Prostate gland (tissue), 2 donors: ENCODE data around the gene BACH1. TPM values are rescaled to one million over a fixed set of nuclear protein-coding genes. Genes with fewer than 3 reads are reported as not detected.

Source experiments
- DNase-seq: peaks from one replicate; pipeline ENCODE4 v3.0.0-alpha.2; 2019; ENCODE audit warnings: low spot score
- H3K27ac ChIP-seq, 2 donors: fragments of 200-600 bp; sonication (generic); 2 replicates each; pipeline ENCODE4 v1.5.1; 2017 to 2019
- H3K27me3 ChIP-seq: fragments of 200-600 bp; sonication (generic); replicated peaks from 2 replicates; pipeline ENCODE4 v1.5.1; 2019; ENCODE audit not compliant: insufficient read depth
- H3K36me3 ChIP-seq, 2 donors: fragments of 200-600 bp; sonication (generic); 1 replicate in 1 of 2; 2 replicates in 1 of 2; pipeline versions ENCODE4 v1.5.1 to v1.8.1; 2017 to 2019
- H3K4me1 ChIP-seq: fragments of 200-600 bp; sonication (generic); replicated peaks from 2 replicates; pipeline ENCODE4 v1.5.1; 2019
- H3K4me3 ChIP-seq, 2 donors: fragments of 200-600 bp; sonication (generic); 2 replicates each; pipeline ENCODE4 v1.5.1; 2017 to 2019
- H3K9me3 ChIP-seq: fragments of 200-600 bp; sonication (generic); 2 replicates; pipeline ENCODE4 v1.5.1; 2017
- CTCF ChIP-seq, 4 experiments: fragments of 200-600 bp in 2 of 4; fragments of 450-650 bp in 2 of 4; sonication (generic) in 2 of 4; IDR thresholded peaks; 1 replicate in 3 of 4; 2 replicates in 1 of 4; pipeline ENCODE4 v1.5.1; 2016 to 2019; ENCODE audit warnings: antibody characterized with exemption in 4 of 4, mild to moderate bottlenecking in 2 of 4, moderate library complexity in 2 of 4
- POLR2A ChIP-seq: fragments of 450-650 bp; IDR thresholded peaks from one replicate; pipeline ENCODE4 v1.6.1; 2016; ENCODE audit warnings: antibody characterized with exemption, mild to moderate bottlenecking
- POLR2AphosphoS5 ChIP-seq: sonication (generic); formaldehyde crosslinking; IDR thresholded peaks from one replicate; pipeline ENCODE4 v1.6.1; 2017; ENCODE audit warnings: antibody characterized with exemption
- WGBS: methylation state at CpG from one replicate; pipeline ENCODE4 v1.1.5; 2018; 5-methylcytosine and 5-hydroxymethylcytosine counted together
- intact Hi-C: fragments of 100-400 bp; cut with DNase I; formaldehyde crosslinking; loops from one replicate; pipeline ENCODE4 v1.14.2; 2022
- total RNA-seq, 2 donors: library from RNA; depleted of rRNA; stranded (reverse); fragments of >200 nt; gene quantifications; one replicate each; pipeline ENCODE4 v1.1.0, GENCODE V29; 2016

The BACH1 gene
- total RNA-seq, 2 donors from 2014 or later = 42.4 to 46.2 TPM

GRCh38 chr21:29362758-29363157 lies 64.0 kb downstream of the BACH1 start:
- WGBS = 97% methylated on average over 3 of the region's 3 CpGs
- intact Hi-C loops = no loop called here
- no peaks in the 10 kb centered on the region for H3K9me3 ChIP-seq
- TF ChIP-seq CTCF (IDR thresholded peaks at IDR 0.05) (no peak), POLR2AphosphoS5 (no peak), POLR2A (no peak)
- no peaks in the 10 kb centered on the region for H3K36me3 ChIP-seq
- H3K27me3 ChIP-seq = no peaks in the 10 kb centered on the region
- no peak overlapping the region for H3K4me3 ChIP-seq
- no peak overlapping the region for H3K27ac ChIP-seq
- no peak for DNase-seq
- H3K4me1 ChIP-seq = no peaks in the 10 kb centered on the region

DNA sequence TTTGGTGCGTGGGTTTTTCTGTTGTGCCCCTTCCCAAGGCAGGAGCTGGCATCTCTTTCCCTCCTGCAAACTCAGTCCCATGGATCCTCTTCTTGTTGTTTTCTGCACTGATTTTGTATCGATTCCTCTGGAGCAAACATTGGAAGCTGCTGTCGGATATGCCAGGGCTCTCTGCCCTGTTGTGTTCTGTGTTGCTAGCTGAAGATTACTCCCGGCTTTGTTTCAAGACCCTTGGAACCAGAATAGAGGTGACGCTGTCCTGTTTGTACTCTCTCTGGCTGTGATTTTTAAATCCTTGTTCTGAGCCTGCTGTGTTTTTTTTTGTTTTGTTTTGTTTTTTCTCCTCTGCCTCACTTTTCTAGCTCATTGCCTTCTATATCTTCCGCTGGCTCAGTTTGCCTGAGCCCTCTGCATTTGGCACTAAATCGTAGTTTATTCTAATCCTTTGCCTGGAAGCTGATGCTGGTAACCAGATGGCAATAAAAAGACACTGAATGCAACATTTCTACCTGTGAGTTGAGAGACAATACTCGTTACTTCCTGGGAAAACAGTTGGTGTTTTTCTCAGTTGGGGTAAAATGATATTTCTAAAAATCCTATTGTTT lies 67.0 kb downstream of the BACH1 start:
- WGBS = 76% methylated on average over 8 of the region's 8 CpGs
- Histone ChIP-seq H3K4me1 (no peaks in the 10 kb centered on the region), H3K27me3 (no peaks in the 10 kb centered on the region), H3K9me3 (no peaks in the 10 kb centered on the region), H3K4me3 (no peak overlapping the region), H3K36me3 (no peaks in the 10 kb centered on the region), H3K27ac (no peak overlapping the region)
- no peak for TF ChIP-seq POLR2A
- TF ChIP-seq POLR2AphosphoS5 = no peak
- no peak for TF ChIP-seq CTCF (IDR thresholded peaks at IDR 0.05)
- intact Hi-C loops = no loop called here
- DNase-seq = no peak

DNA sequence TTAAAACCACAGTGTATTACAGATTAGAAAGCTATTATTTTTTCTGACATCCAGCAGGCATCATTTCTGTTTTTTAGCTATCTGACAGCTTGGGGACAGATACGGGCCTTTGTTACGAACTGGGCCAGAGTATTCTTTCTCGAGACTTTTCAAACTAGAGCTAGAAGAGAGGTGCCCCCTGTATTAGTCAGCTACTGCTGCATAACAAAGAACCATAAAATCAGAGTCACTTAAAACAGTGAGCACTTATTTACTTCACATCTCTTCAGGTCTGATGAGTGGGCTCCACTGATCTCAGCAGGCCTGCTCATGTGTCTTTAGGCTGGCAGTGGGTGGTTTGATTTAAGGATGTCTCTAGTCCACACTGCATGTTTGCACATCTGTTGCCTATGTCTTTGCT lies 67.8 kb downstream of the BACH1 start:
- TF ChIP-seq POLR2A (no peak), CTCF (IDR thresholded peaks at IDR 0.05) (no peak), POLR2AphosphoS5 (no peak)
- H3K27ac ChIP-seq = no peak overlapping the region
- H3K27me3 ChIP-seq = no peaks in the 10 kb centered on the region
- 93% methylated on average over 3 of the region's 3 CpGs for WGBS
- H3K4me1 ChIP-seq = no peaks in the 10 kb centered on the region
- no peaks in the 10 kb centered on the region for H3K36me3 ChIP-seq
- intact Hi-C loops = no loop called here
- no peaks in the 10 kb centered on the region for H3K9me3 ChIP-seq
- H3K4me3 ChIP-seq = no peak overlapping the region
- no peak for DNase-seq

- no peaks in the 10 kb centered on the region for H3K36me3 ChIP-seq
- TF ChIP-seq POLR2AphosphoS5 (no peak), POLR2A (no peak), CTCF (IDR thresholded peaks at IDR 0.05) (no peak)
- intact Hi-C loops = no loop called here
Measured at GRCh38 chr21:29367335-29367734, 68.6 kb downstream of the BACH1 start.

DNA sequence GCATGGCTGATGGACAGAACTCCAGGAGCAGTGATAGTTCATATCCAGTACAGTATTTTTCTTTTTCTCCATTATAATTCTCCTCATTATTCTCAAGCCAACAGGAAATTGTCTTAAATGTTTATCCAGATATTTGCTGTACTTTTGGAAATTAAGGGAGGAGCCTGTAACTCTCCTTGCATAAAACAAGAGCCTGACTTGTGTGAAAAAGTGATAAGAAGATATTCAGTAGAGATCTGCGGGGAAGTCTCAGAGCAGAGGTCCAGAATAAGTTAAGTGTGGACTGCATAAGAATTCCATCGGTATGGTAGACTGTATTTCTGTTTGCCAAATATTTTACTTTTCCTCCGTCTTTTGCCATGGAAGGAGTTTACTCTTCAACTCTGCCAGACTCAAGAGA lies 70.2 kb downstream of the BACH1 start:
- intact Hi-C loops = no loop called here
- 92% methylated on average over 3 of the region's 3 CpGs for WGBS
- DNase-seq = no peak
- H3K27ac ChIP-seq = no peak overlapping the region
- H3K36me3 ChIP-seq = no peaks in the 10 kb centered on the region
- no peak overlapping the region for H3K4me3 ChIP-seq
- no peaks in the 10 kb centered on the region for H3K27me3 ChIP-seq
- H3K9me3 ChIP-seq = no peaks in the 10 kb centered on the region
- H3K4me1 ChIP-seq = no peaks in the 10 kb centered on the region
- TF ChIP-seq POLR2A = no peak
- no peak for TF ChIP-seq POLR2AphosphoS5
- TF ChIP-seq CTCF (IDR thresholded peaks at IDR 0.05) = no peak

More at GRCh38 chr21:29367335-29367734, 68.6 kb downstream of the BACH1 start:
- H3K4me3 ChIP-seq = no peak overlapping the region
- H3K27me3 ChIP-seq = no peaks in the 10 kb centered on the region
- no peaks in the 10 kb centered on the region for H3K9me3 ChIP-seq
- DNase-seq = no peak
- no peak overlapping the region for H3K27ac ChIP-seq
- 95% methylated on average over 2 of the region's 2 CpGs for WGBS
- no peaks in the 10 kb centered on the region for H3K4me1 ChIP-seq
